ENCODE data around the gene SIPA1L3. TPM values are rescaled to one million over a fixed set of nuclear protein-coding genes. Genes with fewer than 3 reads are reported as not detected.

SIPA1L3 gene
- total RNA-seq, 2 donors from 2014 or later: 42.8 to 48.2 TPM

DNA sequence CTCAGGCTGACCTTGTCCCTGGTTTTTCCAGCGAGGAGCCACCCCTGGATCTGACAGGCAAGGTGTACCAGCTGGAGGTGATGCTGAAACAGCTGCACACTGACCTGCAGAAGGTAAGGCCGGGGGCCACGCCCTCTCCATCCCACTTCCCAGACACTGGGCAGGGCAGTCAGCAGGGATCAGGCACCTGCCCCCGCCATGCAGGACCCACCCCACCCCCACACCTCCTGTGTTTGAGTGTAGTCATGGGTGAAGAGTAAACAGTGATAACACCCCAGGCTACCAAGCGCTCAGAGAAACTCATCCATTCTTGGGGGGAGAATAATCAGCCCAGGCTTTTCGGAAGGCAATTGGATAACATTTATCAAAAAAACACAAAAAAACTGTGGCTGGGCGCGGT is 297.1 kb downstream of the SIPA1L3 start:
- Mint-ChIP-seq H3K9me3 (no peaks in the 10 kb centered on the region), H3K27ac (no peak overlapping the region), H3K4me1 (peaks cover under 1% of the 10 kb centered on the region), H3K27me3 (ENCODE audit: insufficient read depth) (peaks cover 11% of the 10 kb centered on the region), H3K36me3 (ENCODE audit: low read depth) (peaks cover 12% of the 10 kb centered on the region), H3K4me3 (no peak overlapping the region)
- Histone ChIP-seq H3K4me1 (ENCODE audit: control insufficient read depth, insufficient read depth, low read length) (peaks cover 4% of the 10 kb centered on the region), H3K36me3 (ENCODE audit: control insufficient read depth, insufficient read depth, low read length) (no peaks in the 10 kb centered on the region), H3K27ac (ENCODE audit: low read depth, low read length) (no peak overlapping the region), H3K27me3 (ENCODE audit: control insufficient read depth, insufficient read depth, low read length, poor library complexity, severe bottlenecking) (peaks cover 5% of the 10 kb centered on the region), H3K4me3 (ENCODE audit: low read length) (no peak overlapping the region), H3K9ac (ENCODE audit: extremely low read depth, low read length, poor library complexity, severe bottlenecking) (no peak overlapping the region), H3K9me3 (ENCODE audit: control insufficient read depth, low read length) (no peaks in the 10 kb centered on the region)
- TF ChIP-seq, protein P1, sequence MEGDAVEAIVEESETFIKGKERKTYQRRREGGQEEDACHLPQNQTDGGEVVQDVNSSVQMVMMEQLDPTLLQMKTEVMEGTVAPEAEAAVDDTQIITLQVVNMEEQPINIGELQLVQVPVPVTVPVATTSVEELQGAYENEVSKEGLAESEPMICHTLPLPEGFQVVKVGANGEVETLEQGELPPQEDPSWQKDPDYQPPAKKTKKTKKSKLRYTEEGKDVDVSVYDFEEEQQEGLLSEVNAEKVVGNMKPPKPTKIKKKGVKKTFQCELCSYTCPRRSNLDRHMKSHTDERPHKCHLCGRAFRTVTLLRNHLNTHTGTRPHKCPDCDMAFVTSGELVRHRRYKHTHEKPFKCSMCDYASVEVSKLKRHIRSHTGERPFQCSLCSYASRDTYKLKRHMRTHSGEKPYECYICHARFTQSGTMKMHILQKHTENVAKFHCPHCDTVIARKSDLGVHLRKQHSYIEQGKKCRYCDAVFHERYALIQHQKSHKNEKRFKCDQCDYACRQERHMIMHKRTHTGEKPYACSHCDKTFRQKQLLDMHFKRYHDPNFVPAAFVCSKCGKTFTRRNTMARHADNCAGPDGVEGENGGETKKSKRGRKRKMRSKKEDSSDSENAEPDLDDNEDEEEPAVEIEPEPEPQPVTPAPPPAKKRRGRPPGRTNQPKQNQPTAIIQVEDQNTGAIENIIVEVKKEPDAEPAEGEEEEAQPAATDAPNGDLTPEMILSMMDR (conservative IDR thresholded peaks at IDR 0.05): no peak
- no peak for DNase-seq
- 65 to 88% methylated on average over 4 to 6 of the region's 8 CpGs for WGBS, 2 experiments (ENCODE audit: insufficient coverage in 1 of 2, insufficient read length in 1 of 2)

DNA sequence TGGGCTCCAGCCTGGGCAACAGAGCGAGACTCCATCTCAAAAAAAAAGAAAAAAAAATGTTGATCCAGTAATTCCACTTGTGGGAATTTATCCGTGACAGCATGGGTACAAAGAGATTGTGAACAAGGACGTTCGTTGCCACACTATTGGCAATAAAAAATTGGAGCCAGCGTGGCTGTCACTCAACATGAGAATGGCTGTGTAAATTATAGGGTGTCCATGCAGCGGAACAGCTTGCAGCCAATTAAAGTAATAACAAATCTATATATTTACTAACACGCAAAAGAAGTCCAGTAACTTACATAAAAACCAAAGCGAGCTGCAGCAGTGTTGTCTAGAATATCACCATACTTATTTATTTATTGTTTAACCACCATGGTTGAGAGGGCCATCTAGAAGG is 297.7 kb downstream of the SIPA1L3 start:
- Histone ChIP-seq H3K36me3 (ENCODE audit: control insufficient read depth, insufficient read depth, low read length) (no peaks in the 10 kb centered on the region), H3K9ac (ENCODE audit: extremely low read depth, low read length, poor library complexity, severe bottlenecking) (no peak overlapping the region), H3K27ac (ENCODE audit: low read depth, low read length) (no peak overlapping the region), H3K9me3 (ENCODE audit: control insufficient read depth, low read length) (no peaks in the 10 kb centered on the region), H3K4me1 (ENCODE audit: control insufficient read depth, insufficient read depth, low read length) (peaks cover 4% of the 10 kb centered on the region), H3K27me3 (ENCODE audit: control insufficient read depth, insufficient read depth, low read length, poor library complexity, severe bottlenecking) (peaks cover 11% of the 10 kb centered on the region), H3K4me3 (ENCODE audit: low read length) (no peak overlapping the region)
- Mint-ChIP-seq H3K9me3 (no peaks in the 10 kb centered on the region), H3K27me3 (ENCODE audit: insufficient read depth) (peaks cover 17% of the 10 kb centered on the region), H3K4me3 (no peak overlapping the region), H3K4me1 (peaks cover 7% of the 10 kb centered on the region), H3K36me3 (ENCODE audit: low read depth) (peaks cover 12% of the 10 kb centered on the region), H3K27ac (no peak overlapping the region)
- no peak for DNase-seq
- 95 to 98% methylated on average over 4 to 8 of the region's 8 CpGs for WGBS, 2 experiments (ENCODE audit: insufficient coverage in 1 of 2, insufficient read length in 1 of 2)
- TF ChIP-seq, protein P1 (conservative IDR thresholded peaks at IDR 0.05): no peak

- H3K9me3 ChIP-seq (ENCODE audit: control insufficient read depth, low read length): no peaks in the 10 kb centered on the region
- TF ChIP-seq, protein P1 (conservative IDR thresholded peaks at IDR 0.05): no peak
- no peak overlapping the region for H3K27ac Mint-ChIP-seq
These were observed 299.2 kb downstream of the SIPA1L3 start for GRCh38 chr19:38206006-38206745.

More at GRCh38 chr19:38206006-38206745, 299.2 kb downstream of the SIPA1L3 start:
- peaks cover 12% of the 10 kb centered on the region for H3K36me3 Mint-ChIP-seq (ENCODE audit: low read depth)
- no peaks in the 10 kb centered on the region for H3K9me3 Mint-ChIP-seq
- no peak for DNase-seq
- H3K27me3 ChIP-seq (ENCODE audit: control insufficient read depth, insufficient read depth, low read length, poor library complexity, severe bottlenecking): peaks cover 24% of the 10 kb centered on the region
- 89 to 90% methylated on average over 21 to 36 of the region's 36 CpGs for WGBS, 2 experiments (ENCODE audit: insufficient coverage in 1 of 2, insufficient read length in 1 of 2)
- H3K4me3 ChIP-seq (ENCODE audit: low read length): no peak overlapping the region
- H3K4me1 ChIP-seq (ENCODE audit: control insufficient read depth, insufficient read depth, low read length): peaks cover 4% of the 10 kb centered on the region
- no peaks in the 10 kb centered on the region for H3K36me3 ChIP-seq (ENCODE audit: control insufficient read depth, insufficient read depth, low read length)
- peaks cover 30% of the 10 kb centered on the region for H3K27me3 Mint-ChIP-seq (ENCODE audit: insufficient read depth)
- peak overlapping the region; percentile 38 for H3K27ac ChIP-seq (ENCODE audit: low read depth, low read length)
- H3K4me1 Mint-ChIP-seq: peaks cover 18% of the 10 kb centered on the region
- H3K9ac ChIP-seq (ENCODE audit: extremely low read depth, low read length, poor library complexity, severe bottlenecking): no peak overlapping the region
- no peak overlapping the region for H3K4me3 Mint-ChIP-seq
